ENCODE results near the gene AKR7A3. TPM values are rescaled to one million over a fixed set of nuclear protein-coding genes. Genes with fewer than 3 reads are reported as not detected.

The AKR7A3 gene
- total RNA-seq, 1 experiment from 2014 or later, result 0.40 TPM

GRCh38 chr1:19239876-19240275 is 48.7 kb downstream of the AKR7A3 start:
- Histone ChIP-seq H3K27me3 (ENCODE audit: low read length) (no peaks in the 10 kb centered on the region), H4K20me1 (ENCODE audit: low read length) (no peaks in the 10 kb centered on the region), H3F3A (ENCODE audit: low read length, unreplicated experiment) (no peaks in the 10 kb centered on the region), H3K4me2 (ENCODE audit: low read length) (no peak overlapping the region), H3K27ac (ENCODE audit: low read length) (no peak overlapping the region), H2AFZ (ENCODE audit: low read length) (no peak overlapping the region), H3K9ac (ENCODE audit: low read length) (no peak overlapping the region), H3K4me1 (ENCODE audit: insufficient read depth, low read length) (no peaks in the 10 kb centered on the region), H3K9me3 (ENCODE audit: low read length) (no peaks in the 10 kb centered on the region), H3K9me2 (replicated peaks; ENCODE audit: low read length) (no peaks in the 10 kb centered on the region), H3K4me3 (ENCODE audit: low read length) (no peak overlapping the region), H3K36me3 (ENCODE audit: low read depth, low read length) (peaks cover 63% of the 10 kb centered on the region), H3K79me2 (ENCODE audit: low read length) (no peaks in the 10 kb centered on the region)
- ChIA-PET POLR2A (ENCODE audit: unreplicated experiment) (interaction anchor here (0.7 kb wide), 1 partner anchor 1132 kb away, joined by 5 read pairs; the partner anchor contains the start of gene IGSF21), CTCF (no interaction called here)
- ATAC-seq, result no peak
- DNase-seq, result no peak
- TF ChIP-seq EZH2phosphoT487 (IDR thresholded peaks at IDR 0.05; ENCODE audit: borderline replicate concordance, low read length) (no peak), EZH2 (IDR thresholded peaks at IDR 0.05; ENCODE audit: low read length, unreplicated experiment) (no peak)
- TF ChIP-seq, protein P1, sequence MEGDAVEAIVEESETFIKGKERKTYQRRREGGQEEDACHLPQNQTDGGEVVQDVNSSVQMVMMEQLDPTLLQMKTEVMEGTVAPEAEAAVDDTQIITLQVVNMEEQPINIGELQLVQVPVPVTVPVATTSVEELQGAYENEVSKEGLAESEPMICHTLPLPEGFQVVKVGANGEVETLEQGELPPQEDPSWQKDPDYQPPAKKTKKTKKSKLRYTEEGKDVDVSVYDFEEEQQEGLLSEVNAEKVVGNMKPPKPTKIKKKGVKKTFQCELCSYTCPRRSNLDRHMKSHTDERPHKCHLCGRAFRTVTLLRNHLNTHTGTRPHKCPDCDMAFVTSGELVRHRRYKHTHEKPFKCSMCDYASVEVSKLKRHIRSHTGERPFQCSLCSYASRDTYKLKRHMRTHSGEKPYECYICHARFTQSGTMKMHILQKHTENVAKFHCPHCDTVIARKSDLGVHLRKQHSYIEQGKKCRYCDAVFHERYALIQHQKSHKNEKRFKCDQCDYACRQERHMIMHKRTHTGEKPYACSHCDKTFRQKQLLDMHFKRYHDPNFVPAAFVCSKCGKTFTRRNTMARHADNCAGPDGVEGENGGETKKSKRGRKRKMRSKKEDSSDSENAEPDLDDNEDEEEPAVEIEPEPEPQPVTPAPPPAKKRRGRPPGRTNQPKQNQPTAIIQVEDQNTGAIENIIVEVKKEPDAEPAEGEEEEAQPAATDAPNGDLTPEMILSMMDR (conservative IDR thresholded peaks at IDR 0.05; ENCODE audit: low read depth, low read length), result no peak
- intact Hi-C loops (cut with micrococcal nuclease), result loop anchor here (10.0 kb wide), 1 partner anchor 335 kb away; the partner anchor contains the start of gene ALDH4A1
- BruUV-seq (replicated peaks), result no TSS peak

DNA sequence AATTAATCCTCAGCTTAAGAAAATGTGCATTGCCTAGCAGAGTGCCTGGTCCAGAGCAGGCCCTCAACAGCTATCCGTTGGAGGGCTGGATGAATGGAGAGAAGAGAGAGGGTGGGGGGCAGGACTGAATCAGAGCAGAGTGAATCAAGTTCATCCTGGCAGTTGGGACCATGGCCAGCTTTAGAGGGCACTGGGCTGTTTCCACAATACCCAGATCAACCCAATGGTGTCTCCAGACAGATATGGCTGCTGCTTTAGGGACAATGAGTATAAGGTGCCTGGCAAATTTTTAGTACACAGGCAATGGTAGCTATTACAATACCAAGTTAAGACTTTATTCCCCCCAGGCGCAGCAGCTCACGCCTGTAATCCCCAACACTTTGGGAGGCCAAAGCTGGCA is 54.3 kb downstream of the AKR7A3 start:
- DNase-seq (no peak), ATAC-seq (no peak)
- no peaks in the 10 kb centered on the region for H3K9me3 ChIP-seq (ENCODE audit: low read length)
- H3K9me2 ChIP-seq (replicated peaks; ENCODE audit: low read length), result no peaks in the 10 kb centered on the region
- BruUV-seq (replicated peaks), result no TSS peak
- H3F3A ChIP-seq (ENCODE audit: low read length, unreplicated experiment), result no peaks in the 10 kb centered on the region
- intact Hi-C loops (cut with micrococcal nuclease), result no loop called here
- no peaks in the 10 kb centered on the region for H3K79me2 ChIP-seq (ENCODE audit: low read length)
- no peaks in the 10 kb centered on the region for H3K4me1 ChIP-seq (ENCODE audit: insufficient read depth, low read length)
- H3K4me3 ChIP-seq (ENCODE audit: low read length), result no peak overlapping the region
- no peak overlapping the region for H2AFZ ChIP-seq (ENCODE audit: low read length)
- no peak overlapping the region for H3K27ac ChIP-seq (ENCODE audit: low read length)
- ChIA-PET POLR2A (ENCODE audit: unreplicated experiment) (no interaction called here), CTCF (no interaction called here)
- H3K27me3 ChIP-seq (ENCODE audit: low read length), result no peaks in the 10 kb centered on the region
- H3K4me2 ChIP-seq (ENCODE audit: low read length), result no peak overlapping the region
- no peaks in the 10 kb centered on the region for H4K20me1 ChIP-seq (ENCODE audit: low read length)
- TF ChIP-seq, protein P1 (conservative IDR thresholded peaks at IDR 0.05; ENCODE audit: low read depth, low read length), result no peak
- TF ChIP-seq EZH2phosphoT487 (IDR thresholded peaks at IDR 0.05; ENCODE audit: borderline replicate concordance, low read length) (no peak), EZH2 (IDR thresholded peaks at IDR 0.05; ENCODE audit: low read length, unreplicated experiment) (no peak)
- peaks cover 69% of the 10 kb centered on the region for H3K36me3 ChIP-seq (ENCODE audit: low read depth, low read length)
- H3K9ac ChIP-seq (ENCODE audit: low read length), result no peak overlapping the region

Other genes with a start within 250 kb of the AKR7A3 start
- 141 and 224 TPM in 2 replicates for gene UBR4, start 78.5 kb downstream of the AKR7A3 start, total RNA-seq (2014; rRNA removed)
- gene EMC1, start 37.2 kb downstream of the AKR7A3 start, total RNA-seq (2014; rRNA removed), result 60.9 and 78.0 TPM in 2 replicates
- gene MRTO4, start 37.0 kb downstream of the AKR7A3 start, total RNA-seq (2014; rRNA removed), result 114 and 117 TPM in 2 replicates
- gene AKR7A2, start 23.4 kb upstream of the AKR7A3 start, total RNA-seq (2014; rRNA removed), result 63.3 and 72.3 TPM in 2 replicates
- gene SLC66A1, start 23.6 kb upstream of the AKR7A3 start, total RNA-seq (2014; rRNA removed), result 27.7 and 28.9 TPM in 2 replicates
- gene CAPZB, start 196.8 kb upstream of the AKR7A3 start, total RNA-seq (2014; rRNA removed), result 86.7 and 94.3 TPM in 2 replicates

All from PC-3 (cell line).